GM21360 (cell line): ENCODE measurements around the gene COA5.
"Not testable (repeated sequence)": the region's sequence is repeated elsewhere in the genome, so short reads cannot be mapped to it uniquely, and the experiment has no call there.

ENCODE experiments used
- ATAC-seq: cut with Tn5 transposase; IDR thresholded peaks from one replicate; pipeline ENCODE4 v1.9.1; 2021; ENCODE audit warnings: mild to moderate bottlenecking, moderate library complexity; ENCODE audit not compliant: unreplicated experiment

Gene COA5

GRCh38 chr2:98607104-98607503 is 1.2 kb downstream of the COA5 start:
- ATAC-seq: no peak

DNA sequence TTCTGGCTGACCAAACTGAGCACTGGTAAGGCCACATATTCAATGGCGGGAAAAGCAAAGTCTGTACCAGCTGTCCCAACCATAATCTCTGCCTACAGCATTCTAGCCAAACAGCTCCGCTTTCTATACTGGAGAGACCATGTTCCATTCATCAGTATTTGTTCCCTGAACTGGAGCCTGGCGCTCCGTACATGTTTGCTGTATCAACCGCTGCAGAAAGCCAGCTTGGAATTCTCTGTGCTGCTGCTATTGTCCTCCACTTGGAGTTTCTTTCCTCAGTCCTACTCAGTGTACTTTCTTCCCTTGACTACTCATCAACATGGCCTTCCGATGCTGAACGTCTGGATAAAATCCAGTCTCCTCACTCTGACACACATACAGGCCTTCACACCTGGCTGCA is 1.9 kb downstream of the COA5 start:
- ATAC-seq: no peak

- ATAC-seq: no peak
These were observed 3.2 kb downstream of the COA5 start for GRCh38 chr2:98605076-98605475.

DNA sequence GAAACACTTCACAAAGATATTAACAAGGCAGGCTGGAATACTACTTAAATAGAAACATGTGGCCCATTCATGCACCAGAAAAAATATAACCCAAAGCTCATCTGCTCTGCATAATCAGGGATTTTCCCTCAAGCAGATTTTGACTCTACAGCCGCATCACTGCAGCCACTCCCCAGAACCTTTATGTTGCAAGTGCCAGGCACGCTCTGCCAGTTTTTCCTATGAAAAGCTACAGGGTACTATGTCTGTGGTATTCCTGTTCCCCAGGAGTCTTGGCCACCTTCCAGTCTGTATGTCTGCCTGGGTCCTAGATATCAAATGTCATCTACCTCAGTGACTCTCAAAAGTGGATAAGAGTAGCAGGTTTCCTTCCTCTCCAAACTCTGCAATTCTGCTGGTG is 3.8 kb downstream of the COA5 start:
- no peak for ATAC-seq

- ATAC-seq: no peak
These were observed 6.7 kb downstream of the COA5 start for GRCh38 chr2:98601532-98602132.

DNA sequence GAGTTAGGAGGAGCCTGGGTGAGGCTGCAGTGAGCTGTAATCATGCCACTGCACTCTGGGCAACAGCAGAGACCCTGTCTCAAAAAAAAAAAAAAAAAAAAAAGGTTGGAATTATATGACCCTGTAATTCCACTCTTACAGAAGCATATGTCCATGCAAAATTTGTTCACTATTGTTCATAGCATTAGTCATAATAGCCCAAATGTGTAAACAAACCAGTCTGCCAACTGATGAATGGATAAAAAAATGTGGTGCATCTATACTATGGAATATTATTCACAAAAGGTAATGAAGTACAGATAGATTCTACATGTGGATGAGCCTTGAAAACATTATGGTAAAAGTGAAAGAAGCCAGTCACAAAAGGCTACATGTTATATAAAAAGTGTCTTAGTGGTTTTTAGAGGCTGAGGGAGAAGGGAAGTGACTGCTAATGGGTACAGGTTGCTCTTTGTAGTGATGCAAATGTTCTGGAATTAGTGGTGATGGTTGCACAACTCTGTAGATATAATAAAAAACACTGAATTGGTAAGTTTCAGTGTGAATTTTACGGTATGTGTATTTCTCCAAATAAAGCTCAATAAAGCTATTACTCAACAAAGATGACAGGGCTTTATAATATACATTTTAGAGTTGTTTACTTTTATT is 9.4 kb downstream of the COA5 start:
- no peak for ATAC-seq

GRCh38 chr2:98594665-98595064 is 13.6 kb downstream of the COA5 start:
- not testable (repeated sequence) for ATAC-seq

DNA sequence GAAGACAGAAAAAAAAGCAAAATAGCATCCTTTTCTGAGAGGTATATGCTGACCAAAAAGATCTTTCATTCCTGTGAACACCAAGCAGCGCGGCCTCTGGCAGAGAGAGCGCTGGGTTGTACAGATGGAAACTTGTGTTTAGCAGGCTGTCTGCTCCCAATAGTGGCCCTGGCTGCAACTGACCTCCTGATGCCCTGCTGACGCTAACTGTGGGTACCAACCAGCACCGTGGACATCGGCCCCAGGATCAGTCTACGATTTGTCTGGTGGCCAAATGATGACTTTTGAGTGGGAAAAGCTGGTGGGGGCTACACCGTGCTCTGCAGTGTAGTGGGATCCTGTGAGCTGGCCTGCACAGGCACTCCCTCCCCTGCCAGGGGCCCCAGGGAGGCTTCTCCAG is 15.7 kb downstream of the COA5 start:
- no peak for ATAC-seq

- no peak for ATAC-seq
These were observed 18.8 kb downstream of the COA5 start for GRCh38 chr2:98589489-98589888.

GRCh38 chr2:98588880-98589431 is 19.4 kb downstream of the COA5 start:
- no peak for ATAC-seq

GRCh38 chr2:98586551-98587140 is 21.7 kb downstream of the COA5 start:
- no peak for ATAC-seq

DNA sequence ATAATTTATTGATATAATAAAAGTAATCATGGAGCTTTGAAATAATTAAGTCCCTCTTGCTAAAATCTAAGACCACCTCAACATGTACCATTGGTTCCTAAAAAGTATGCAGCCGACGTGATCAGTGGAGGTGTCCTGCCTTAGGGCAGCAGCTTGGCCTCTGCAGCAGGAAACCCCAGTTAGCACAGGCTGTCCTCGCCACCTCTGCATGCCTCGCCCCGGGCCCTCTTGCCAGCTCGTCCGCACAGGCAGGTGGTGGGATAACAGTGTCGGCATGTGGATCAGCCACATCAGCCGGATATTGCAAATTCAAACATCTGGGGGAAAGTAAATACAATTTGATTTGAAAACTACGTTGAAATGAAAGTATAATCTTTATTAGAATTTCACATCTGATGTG is 22.9 kb downstream of the COA5 start:
- no peak for ATAC-seq

DNA sequence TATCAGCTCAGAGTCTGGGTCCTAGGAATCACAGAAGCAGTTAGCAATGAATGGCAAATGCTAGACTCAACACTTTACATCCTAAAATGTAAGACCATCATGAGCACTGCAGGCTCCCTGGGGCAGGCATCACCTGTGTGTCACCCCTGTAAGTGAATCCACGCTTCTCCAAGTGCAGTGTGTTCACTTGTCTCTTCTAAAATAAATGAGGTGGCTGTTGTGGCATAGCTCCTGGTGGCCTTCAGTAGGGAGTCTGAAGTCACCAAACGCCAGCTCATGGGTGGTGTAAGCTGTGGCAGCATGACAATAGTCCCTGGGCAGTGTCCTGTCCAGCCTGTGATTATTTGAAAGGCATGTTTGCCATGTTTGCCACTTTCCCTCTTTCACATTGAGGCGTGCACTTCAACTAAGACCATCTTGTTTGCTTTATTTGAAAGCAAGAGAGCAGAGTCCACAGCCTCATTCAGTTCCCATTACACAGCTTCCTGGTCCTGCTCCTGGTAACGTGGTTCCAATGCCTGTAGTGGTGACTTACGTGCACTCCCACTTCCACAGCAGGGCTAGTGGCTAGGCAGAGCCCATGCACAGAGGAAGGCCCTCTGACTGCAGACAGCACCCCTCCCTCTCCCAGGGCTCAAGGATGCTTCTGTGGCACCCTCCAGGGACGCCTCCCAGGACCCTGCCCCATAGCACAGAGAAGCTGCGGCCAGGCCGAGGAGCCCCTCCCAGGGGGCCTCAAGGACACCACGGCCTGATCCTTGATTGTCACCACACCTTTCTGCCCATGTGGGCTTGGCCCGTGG is 24.3 kb downstream of the COA5 start:
- no peak for ATAC-seq

DNA sequence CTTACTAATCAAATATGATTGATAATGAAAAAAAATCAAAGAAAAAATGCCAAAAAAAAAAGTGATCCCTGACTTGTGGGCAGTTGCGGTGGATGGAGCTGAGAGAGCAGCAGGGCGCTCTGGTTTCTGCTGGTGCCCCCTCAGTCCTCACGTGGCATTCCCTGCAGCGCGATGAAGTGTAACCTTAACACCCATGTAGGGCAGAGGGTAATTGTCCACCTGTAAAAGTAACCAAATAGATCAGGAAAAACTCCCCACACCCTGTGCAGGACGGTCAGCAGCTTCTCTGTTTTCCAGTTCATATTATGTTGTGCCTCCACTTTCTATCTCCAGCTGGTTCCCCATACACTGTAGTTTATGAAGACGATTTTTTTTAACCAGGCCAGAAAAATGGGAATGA is 25.0 kb downstream of the COA5 start:
- ATAC-seq: no peak

DNA sequence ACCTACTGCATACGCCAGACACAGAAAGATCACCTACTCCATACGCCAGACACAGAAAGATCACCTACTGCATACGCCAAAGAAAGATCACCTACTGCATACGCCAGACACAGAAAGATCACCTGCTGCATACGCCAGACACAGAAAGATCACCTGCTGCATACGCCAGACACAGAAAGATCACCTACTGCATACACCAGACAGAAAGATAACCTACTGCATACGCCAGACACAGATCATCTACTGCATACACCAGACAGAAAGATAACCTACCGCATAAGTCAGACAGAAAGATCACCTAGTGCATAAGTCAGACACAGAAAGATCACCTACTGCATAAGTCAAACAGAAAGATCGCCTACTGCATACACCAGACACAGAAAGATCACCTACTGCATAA is 25.8 kb downstream of the COA5 start:
- no peak for ATAC-seq

- no peak for ATAC-seq
These were observed 27.5 kb downstream of the COA5 start for GRCh38 chr2:98580656-98581284.

DNA sequence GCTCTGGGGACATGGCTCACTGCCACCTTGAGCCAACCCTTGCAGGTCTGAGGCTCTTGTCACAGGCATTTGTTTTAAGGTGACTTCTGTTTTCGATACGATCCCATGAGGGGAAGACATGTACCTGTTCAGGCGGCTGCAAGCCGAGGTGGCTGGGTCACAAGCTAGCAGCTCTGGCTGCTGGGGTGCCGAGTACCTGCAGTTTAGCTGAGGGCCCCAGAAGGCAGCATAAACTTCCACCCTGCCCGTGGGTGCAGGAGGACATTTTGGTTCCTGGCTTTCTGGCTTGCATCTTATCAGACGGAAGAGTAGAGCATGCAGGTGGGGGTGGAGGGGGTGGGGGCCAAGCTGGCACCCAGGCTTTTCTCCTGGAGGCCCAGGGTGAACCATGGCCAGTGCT is 28.4 kb downstream of the COA5 start:
- ATAC-seq: no peak

- ATAC-seq: no peak
These were observed 30.1 kb downstream of the COA5 start for GRCh38 chr2:98578231-98578630.

DNA sequence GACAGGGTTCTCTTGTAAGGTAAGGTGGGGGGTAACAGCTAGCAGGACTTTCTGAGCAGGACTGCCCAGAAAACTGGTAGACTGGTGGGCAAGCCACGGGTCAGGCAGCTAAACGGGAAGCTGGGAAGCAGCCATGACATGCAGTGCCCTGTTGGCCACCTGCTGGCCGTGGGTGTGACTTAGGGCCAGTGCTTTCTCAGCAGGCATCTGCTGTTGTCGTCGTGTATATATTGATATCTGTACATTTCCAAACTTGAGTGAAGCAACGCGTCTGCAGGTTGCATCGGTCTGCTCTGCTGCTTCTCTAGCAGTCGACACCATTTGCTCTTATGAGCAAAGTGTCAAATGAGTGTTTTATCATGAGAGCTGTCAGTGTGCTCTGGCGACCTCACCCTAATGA is 31.0 kb downstream of the COA5 start:
- no peak for ATAC-seq

DNA sequence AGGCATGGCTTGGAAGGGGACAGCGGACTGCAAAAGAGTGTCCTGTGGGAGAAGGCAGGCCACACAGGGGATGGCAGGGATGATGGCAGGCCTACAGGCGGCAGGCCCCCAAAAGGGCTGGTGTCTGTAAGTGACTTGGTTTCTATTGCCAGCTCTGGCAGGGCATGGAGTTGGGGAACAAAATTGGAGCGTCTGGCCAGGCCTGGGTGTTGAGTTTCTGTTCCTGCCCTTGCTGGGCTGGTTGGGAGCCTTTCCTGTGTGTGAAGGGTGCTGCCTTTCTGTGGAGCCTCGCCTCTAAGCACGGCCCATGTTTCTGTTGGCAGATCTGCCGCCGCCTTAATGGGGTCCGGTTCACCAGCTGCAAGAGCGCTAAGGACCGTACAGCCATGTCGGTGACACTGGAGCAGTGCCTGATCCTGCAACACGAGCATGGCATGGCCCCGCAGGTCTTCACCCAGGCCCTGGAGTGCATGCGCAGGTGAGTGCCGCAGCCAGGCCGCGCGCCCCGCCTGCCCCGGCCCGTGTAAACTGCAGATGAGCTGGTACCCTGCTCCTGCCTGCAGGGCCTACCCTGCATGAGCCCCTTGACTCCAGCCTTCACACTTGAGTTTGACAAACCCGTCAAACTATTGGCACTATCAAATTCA is 31.5 kb downstream of the COA5 start:
- no peak for ATAC-seq

DNA sequence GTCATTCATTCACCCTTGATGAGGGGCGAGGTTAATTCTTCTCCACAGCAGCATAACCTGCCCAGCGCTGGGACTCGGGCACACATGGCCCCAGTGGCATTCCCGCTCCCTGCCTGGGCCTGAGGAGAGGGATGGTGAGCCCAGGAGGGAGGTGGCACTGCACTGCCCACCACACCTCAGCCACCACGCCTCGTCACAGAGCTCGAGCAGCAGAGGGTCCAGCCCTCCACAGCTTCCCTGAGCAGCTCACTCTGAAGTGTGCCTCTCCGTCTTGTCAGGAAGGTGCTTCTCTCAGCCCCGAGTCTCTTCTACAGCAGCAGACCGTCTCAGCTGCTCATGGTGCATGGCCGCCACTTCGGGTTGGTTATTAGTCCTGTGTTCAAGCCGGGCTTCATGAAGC is 34.9 kb downstream of the COA5 start:
- no peak for ATAC-seq
